H1 (cell line): Measurements from ENCODE around the gene PRLHR. TPM values are rescaled to one million over a fixed set of nuclear protein-coding genes. Genes with fewer than 3 reads are reported as not detected.

ENCODE experiments used
- CTBP2 ChIP-seq: IDR thresholded peaks from 2 replicates; pipeline ENCODE4 v1.7.0; 2011; ENCODE audit warnings: borderline replicate concordance, mild to moderate bottlenecking, moderate library complexity, mixed read lengths, low read length; ENCODE audit not compliant: insufficient read depth, insufficient read length
- polyA plus RNA-seq, 7 experiments: library from polyadenylated mRNA; depleted of rRNA in 3 of 7; stranded (reverse) in 5 of 7; unstranded in 2 of 7; fragments of >200 nt in 5 of 7; fragments of 200-250 nt in 2 of 7; gene quantifications; 1 replicate in 5 of 7; 2 replicates in 1 of 7; 4 replicates in 1 of 7; pipeline versions ENCODE4 v1.2.1 to v1.2.3, GENCODE V29; 2011 to 2013; ENCODE audit warnings: missing spikeins in 2 of 7, mixed read lengths in 2 of 7
- total RNA-seq: library from RNA; stranded (reverse); fragmentation: NEBNext Ultra II Directional; extraction: Animal tissue kit (Norgen Biotek cat#: 25700); gene quantifications from 2 replicates; pipeline ENCODE4 v1.2.1, GENCODE V29; 2021

The PRLHR gene
- total and polyA plus RNA-seq, 2 of the 8 experiments (the other 6 are each of a cell fraction or from before 2014, with no cell fraction given) = not detected

GRCh38 chr10:118638680-118639079 lies 43.2 kb upstream of the PRLHR start (continued):
- no peak for TF ChIP-seq CTBP2
